IPS DF 6.9 (cell line): Measurements from ENCODE around the gene ZGPAT.
"Not testable (repeated sequence)": the region's sequence is repeated elsewhere in the genome, so short reads cannot be mapped to it uniquely, and the experiment has no call there.

Source experiments
- DNase-seq: peaks from one replicate; pipeline ENCODE4 v3.0.0-alpha.2; 2013; ENCODE audit warnings: low read depth, low spot score
- H3K27ac ChIP-seq: one replicate; pipeline ENCODE4 v1.5.1; 2013; ENCODE audit warnings: low read length, control low read depth
- H3K27me3 ChIP-seq: 2 replicates; pipeline ENCODE4 v1.6.1; 2013; ENCODE audit warnings: mild to moderate bottlenecking, low read length; ENCODE audit not compliant: control insufficient read depth, insufficient read depth
- H3K36me3 ChIP-seq: 2 replicates; pipeline ENCODE4 v1.6.1; 2013; ENCODE audit warnings: low read length; ENCODE audit not compliant: control insufficient read depth, insufficient read depth
- H3K4me1 ChIP-seq: 2 replicates; pipeline ENCODE4 v1.6.1; 2013; ENCODE audit warnings: low read length; ENCODE audit not compliant: control insufficient read depth, insufficient read depth
- H3K4me3 ChIP-seq: 2 replicates; pipeline ENCODE4 v1.5.1; 2013; ENCODE audit warnings: mild to moderate bottlenecking, low read length
- H3K9me3 ChIP-seq: 2 replicates; pipeline ENCODE4 v1.6.1; 2013; ENCODE audit warnings: low read length, inconsistent platforms; ENCODE audit not compliant: control insufficient read depth, insufficient read depth
- WGBS: extraction: QIAGEN DNeasy Blood & Tissue Kit; methylation state at CpG from one replicate; pipeline ENCODE4 v1.1.7; 2013; ENCODE audit warnings: mixed read lengths, missing lambda C conversion rate; ENCODE audit not compliant: insufficient read length, insufficient coverage; 5-methylcytosine and 5-hydroxymethylcytosine counted together

ZGPAT gene

GRCh38 chr20:63664143-63664851 is 43.5 kb upstream of the ZGPAT start:
- Histone ChIP-seq H3K36me3 (peaks cover 41% of the 10 kb centered on the region), H3K4me3 (no peak overlapping the region), H3K27me3 (no peaks in the 10 kb centered on the region), H3K27ac (no peak overlapping the region), H3K4me1 (peaks cover under 1% of the 10 kb centered on the region; the same call in 1 of the 2 replicates), H3K9me3 (no peaks in the 10 kb centered on the region)
- no peak for DNase-seq
- WGBS = no CpG with 5 or more reads among the region's 22 CpGs

DNA sequence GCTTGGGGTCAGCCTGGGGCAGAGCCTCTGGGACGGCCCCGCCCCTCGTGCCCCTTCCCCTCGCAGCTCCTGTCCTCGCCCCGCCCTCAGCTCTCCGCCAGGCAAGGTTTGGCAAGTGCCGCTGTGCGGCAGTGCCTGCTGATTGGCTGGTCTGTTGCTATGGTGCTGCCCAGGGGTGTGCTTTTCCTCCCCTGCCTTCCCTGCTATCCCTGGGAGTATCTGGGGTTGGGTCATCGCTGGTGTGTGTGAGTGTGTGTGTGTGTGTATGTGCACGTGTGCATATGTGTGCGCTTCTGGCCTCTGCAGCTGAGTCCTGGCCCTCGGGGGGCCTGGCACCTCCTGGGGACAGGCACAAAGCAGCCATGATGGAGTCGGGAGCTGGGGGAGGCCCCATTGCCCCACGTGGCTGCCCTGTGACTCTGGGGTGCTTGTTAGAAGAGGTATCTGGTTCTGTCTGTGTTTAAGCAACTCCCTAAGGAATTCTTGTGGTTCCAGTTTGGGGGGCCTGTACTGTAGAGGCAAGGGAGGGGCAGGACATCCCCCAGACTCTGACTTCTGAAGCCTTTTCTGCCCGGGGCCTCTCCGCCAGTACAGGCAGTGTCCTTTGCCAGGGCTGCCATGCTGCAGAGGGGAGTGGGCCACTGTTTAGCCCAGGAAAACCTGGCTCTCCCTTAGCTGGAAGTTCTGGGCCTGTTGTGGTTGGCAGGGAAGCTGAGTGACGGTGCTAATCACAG is 42.8 kb upstream of the ZGPAT start:
- H3K27ac ChIP-seq = no peak overlapping the region
- no peaks in the 10 kb centered on the region for H3K9me3 ChIP-seq
- no peaks in the 10 kb centered on the region for H3K4me1 ChIP-seq
- no peaks in the 10 kb centered on the region for H3K27me3 ChIP-seq
- no CpG with 5 or more reads among the region's 18 CpGs for WGBS
- no peak overlapping the region for H3K4me3 ChIP-seq
- no peak for DNase-seq
- peaks cover 41% of the 10 kb centered on the region for H3K36me3 ChIP-seq

DNA sequence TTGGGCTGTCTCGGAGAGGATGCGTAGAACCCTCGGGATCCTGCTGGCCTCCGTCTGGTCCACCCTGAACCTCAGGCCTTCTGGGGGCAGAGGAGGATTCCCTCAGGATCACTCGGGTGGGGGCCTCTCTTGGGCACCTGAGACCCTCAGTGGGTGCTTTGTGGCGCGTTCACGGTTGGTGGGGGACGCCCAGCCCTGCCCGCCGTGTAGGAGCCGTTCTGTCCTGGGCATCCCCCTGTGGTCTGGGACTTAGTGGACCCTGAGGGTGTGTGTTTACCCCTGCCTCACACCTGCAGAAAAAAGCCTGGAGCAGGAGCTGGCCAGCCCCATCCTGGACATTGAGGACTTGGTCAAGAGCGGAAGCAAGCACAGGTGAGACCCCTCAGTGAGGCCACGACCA is 42.1 kb upstream of the ZGPAT start:
- no peaks in the 10 kb centered on the region for H3K4me1 ChIP-seq
- DNase-seq = no peak
- no peaks in the 10 kb centered on the region for H3K9me3 ChIP-seq
- no CpG with 5 or more reads among the region's 14 CpGs for WGBS
- H3K27ac ChIP-seq = no peak overlapping the region
- H3K4me3 ChIP-seq = no peak overlapping the region
- H3K27me3 ChIP-seq = no peaks in the 10 kb centered on the region
- peaks cover 41% of the 10 kb centered on the region for H3K36me3 ChIP-seq

- H3K9me3 ChIP-seq = no peaks in the 10 kb centered on the region
- peaks cover 28% of the 10 kb centered on the region for H3K36me3 ChIP-seq
- no peaks in the 10 kb centered on the region for H3K27me3 ChIP-seq
- H3K4me3 ChIP-seq = no peak overlapping the region
- DNase-seq = no peak
- no peak overlapping the region for H3K27ac ChIP-seq
- H3K4me1 ChIP-seq = no peaks in the 10 kb centered on the region
- no CpG with 5 or more reads among the region's 16 CpGs for WGBS
These were observed 40.0 kb upstream of the ZGPAT start for GRCh38 chr20:63667858-63668257.

- no peaks in the 10 kb centered on the region for H3K9me3 ChIP-seq
- no peak for DNase-seq
- peaks cover 27% of the 10 kb centered on the region for H3K36me3 ChIP-seq
- H3K4me3 ChIP-seq = no peak overlapping the region
- H3K27ac ChIP-seq = no peak overlapping the region
- WGBS = no CpG with 5 or more reads among the region's 11 CpGs
- no peaks in the 10 kb centered on the region for H3K27me3 ChIP-seq
- H3K4me1 ChIP-seq = no peaks in the 10 kb centered on the region
These were observed 39.5 kb upstream of the ZGPAT start for GRCh38 chr20:63668351-63668750.

DNA sequence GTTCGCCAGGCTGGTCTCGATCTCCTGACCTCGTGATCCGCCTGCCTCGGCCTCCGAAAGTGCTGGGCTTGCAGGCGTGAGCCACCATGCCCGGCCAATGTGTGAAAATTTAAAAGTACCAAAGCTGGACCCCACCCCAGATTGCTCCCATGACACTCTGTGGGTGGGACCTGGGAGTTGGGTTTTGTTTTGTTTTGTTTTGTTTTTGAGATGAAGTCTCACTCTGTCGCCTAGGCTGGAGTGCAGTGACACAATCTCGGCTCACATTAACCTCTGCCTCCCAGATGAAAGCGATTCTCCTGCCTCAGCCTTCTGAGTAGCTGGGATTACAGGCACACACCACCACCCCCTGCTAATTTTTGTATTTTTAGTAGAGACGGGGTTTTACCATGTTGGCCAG is 36.1 kb upstream of the ZGPAT start:
- not testable (repeated sequence) for H3K4me3 ChIP-seq, H3K27me3 ChIP-seq, H3K4me1 ChIP-seq, H3K9me3 ChIP-seq, DNase-seq, H3K27ac ChIP-seq
- WGBS = no CpG with 5 or more reads among the region's 12 CpGs
- peaks cover 25% of the 10 kb centered on the region for H3K36me3 ChIP-seq

GRCh38 chr20:63672666-63673065 is 35.2 kb upstream of the ZGPAT start:
- no peaks in the 10 kb centered on the region for H3K4me1 ChIP-seq
- no peak overlapping the region for H3K4me3 ChIP-seq
- peaks cover 20% of the 10 kb centered on the region for H3K36me3 ChIP-seq
- H3K27me3 ChIP-seq = no peaks in the 10 kb centered on the region
- H3K9me3 ChIP-seq = no peaks in the 10 kb centered on the region
- WGBS = no CpG with 5 or more reads among the region's 10 CpGs
- no peak overlapping the region for H3K27ac ChIP-seq
- no peak for DNase-seq

DNA sequence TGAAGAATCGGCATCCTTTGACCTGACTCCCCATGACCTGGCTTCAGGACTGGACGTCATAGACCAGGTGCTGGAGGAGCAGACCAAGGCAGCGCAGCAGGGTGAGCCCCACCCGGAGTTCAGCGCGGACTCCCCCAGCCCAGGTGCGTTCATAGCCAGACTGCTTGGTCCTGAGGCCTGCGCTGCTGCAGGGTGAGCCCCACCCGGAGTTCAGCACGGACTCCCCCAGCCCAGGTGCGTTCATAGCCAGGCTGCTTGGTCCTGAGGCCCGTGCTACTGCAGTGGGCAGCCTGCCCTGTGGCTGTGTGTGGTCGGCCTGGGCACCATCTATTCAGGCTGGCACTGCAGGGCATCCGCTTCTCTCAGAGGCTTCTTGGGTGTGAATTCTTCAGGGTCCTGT is 33.9 kb upstream of the ZGPAT start:
- peaks cover 17% of the 10 kb centered on the region for H3K36me3 ChIP-seq

GRCh38 chr20:63675681-63676368 is 32.0 kb upstream of the ZGPAT start:
- Histone ChIP-seq H3K9me3 (no peaks in the 10 kb centered on the region), H3K27me3 (no peaks in the 10 kb centered on the region), H3K27ac (no peak overlapping the region), H3K4me3 (no peak overlapping the region), H3K36me3 (peaks cover 17% of the 10 kb centered on the region), H3K4me1 (no peaks in the 10 kb centered on the region)
- no peak for DNase-seq
- no CpG with 5 or more reads among the region's 20 CpGs for WGBS

More for the DNA sequence above, 33.9 kb upstream of the ZGPAT start:
- H3K9me3 ChIP-seq = no peaks in the 10 kb centered on the region
- no peak overlapping the region for H3K27ac ChIP-seq
- H3K27me3 ChIP-seq = no peaks in the 10 kb centered on the region
- no peak for DNase-seq
- no peak overlapping the region for H3K4me3 ChIP-seq
- H3K4me1 ChIP-seq = no peaks in the 10 kb centered on the region
- WGBS = no CpG with 5 or more reads among the region's 14 CpGs

DNA sequence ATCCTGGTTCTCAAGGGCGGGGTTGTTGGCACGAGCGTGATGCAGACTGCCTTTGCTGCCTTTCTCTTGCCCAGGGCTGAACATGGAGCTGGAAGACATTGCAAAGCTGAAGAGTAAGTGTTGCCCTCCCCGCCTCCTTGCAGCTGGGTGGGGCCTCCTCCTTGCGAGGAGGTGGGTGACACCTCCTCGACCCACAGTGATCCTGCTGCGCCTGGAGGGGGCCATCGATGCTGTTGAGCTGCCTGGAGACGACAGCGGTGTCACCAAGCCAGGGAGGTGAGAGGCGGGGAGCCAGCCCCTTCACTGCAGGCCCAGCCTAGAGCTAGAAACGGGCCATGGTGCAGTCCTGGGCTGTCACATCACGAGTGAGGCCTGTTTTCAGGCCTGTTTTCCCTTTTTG is 29.8 kb upstream of the ZGPAT start:
- no peak for DNase-seq
- Histone ChIP-seq H3K27ac (no peak overlapping the region), H3K27me3 (no peaks in the 10 kb centered on the region), H3K9me3 (no peaks in the 10 kb centered on the region), H3K4me1 (no peaks in the 10 kb centered on the region), H3K4me3 (no peak overlapping the region), H3K36me3 (peaks cover 17% of the 10 kb centered on the region)
- no CpG with 5 or more reads among the region's 13 CpGs for WGBS
